Activated CD8-positive, alpha-beta memory T cell treated with anti-CD3 and anti-CD28 coated beads, Interleukin-2, amount 50 U/mL, for 24 hours (primary cell): ENCODE data around the gene ANKZF1.

Experiments
- DNase-seq: peaks from one replicate; pipeline ENCODE4 v3.0.0-alpha.2; 2020; ENCODE audit errors: extremely low read depth

Gene ANKZF1

DNA sequence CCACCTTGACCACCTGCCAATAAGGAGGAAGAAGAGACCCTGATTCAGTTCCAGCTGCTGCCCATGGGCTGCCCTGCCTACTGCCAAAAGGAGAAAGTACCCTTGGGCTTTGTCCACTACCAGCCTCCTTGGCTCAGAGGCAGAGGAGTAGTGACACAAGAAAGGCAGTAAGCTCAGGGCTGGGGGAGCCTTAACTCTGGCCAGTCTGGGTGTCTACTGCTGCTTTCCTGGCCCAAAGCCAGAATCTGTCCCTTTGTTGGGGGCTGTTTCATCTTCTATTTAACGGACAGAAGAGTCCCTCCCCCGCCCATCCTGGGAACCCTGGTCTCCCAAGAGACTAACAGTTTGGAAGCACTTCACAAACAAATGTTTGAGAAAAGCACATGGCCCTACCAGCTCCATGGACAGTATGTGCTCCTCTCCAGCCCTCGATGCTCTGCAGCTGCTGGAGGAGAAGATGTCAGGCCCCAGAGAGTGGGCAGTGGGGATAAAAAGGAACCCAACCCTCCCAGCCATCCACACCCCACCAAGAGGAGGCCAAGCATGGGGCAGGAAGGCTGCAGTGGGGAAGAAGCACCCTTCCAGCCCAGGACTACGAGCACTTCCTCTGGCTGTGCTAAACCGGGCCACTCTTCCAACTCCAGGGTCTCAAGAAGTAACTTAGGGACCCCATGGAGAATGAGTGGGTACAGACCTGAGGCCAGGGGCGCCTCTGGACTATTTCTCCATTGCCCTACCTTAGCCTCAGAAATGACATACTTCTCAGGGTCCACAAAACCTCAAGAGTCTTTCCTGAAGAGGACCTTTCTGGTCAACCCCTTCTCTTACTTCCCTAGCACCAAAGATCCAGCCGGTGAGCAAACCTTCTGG is 1.3 kb upstream of the ANKZF1 start:
- no peak for DNase-seq

DNA sequence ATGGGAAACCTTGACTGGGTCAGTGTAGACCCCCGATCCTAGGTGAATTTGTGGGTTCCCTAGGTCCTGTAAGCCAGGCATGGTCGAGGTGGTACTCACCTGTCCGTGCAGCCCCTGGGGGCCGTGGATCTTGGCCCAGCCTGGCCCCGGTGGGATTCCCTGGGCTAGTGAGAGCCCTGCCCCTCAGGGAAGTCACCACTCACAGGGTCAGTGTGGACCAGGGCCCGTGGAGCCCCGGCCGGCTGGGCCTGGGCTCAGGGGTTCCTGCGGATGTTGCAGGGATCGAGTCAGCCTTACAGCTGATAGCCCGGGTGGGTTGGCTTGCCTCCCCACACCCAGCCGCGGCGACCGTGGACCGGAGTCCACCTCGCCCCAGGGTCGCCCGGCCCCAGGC is 698 bp upstream of the ANKZF1 start:
- DNase-seq, result no peak

DNA sequence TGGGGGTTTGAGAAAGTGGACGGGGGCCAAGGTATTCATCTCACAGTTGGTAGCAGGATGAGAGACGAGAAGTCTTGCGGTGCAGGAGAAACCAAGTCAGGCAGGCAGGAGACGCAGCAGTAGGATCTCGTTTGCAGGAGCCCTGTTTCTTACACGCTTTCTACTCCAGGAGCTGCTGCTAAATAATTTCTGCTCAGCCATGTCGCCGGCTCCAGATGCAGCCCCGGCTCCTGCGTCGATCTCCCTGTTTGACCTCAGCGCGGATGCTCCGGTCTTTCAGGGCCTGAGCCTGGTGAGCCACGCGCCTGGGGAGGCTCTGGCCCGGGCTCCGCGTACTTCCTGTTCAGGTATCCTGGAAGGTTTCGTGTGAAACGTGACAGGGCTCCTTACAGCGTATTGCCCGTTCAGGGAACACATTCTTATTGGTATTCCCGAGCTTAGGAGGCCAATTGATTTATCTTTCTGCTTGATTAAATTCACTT is 494 bp downstream of the ANKZF1 start:
- no peak for DNase-seq

DNA sequence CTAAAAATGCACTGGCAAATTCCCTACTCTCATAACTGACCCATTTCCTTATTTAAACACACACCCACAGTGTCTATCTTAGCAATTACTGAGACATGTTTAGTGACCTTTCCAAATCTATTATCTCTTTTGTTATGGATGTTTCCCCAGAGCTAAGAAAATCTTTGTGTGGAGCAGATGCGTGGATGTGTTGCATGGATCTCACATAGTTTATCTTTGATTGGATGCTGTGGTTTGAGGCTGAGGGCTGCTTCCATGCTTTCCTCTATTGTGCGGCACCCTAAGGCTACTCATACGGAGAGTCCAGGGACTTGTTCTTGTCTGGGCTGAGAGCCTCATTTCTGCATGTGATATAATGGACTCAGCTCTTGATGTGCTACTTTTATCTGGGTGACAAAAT is 4.7 kb downstream of the ANKZF1 start:
- no peak for DNase-seq

DNA sequence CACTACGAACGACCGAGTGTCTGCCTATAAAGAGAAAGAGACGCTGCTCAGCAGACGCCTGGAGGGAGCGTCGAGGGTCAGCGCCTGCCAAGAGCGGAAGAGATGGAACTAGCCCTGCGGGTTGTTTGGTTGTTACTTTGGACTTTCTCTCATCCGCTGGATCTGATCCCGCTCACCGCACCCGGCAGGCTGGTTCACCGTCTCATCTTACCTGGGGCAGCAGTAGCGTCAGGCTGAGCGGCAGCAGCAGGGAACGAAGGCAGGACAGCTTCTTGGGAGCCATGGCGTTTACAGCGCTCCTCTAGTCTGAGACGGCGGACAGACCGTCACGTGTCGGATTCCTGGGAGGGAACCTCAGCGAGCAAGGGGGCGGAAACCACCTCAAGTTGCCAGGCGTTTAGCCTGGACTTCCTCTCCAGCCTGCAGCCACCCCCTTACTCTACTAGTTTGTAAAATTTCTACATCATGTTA is 13.7 kb downstream of the ANKZF1 start:
- DNase-seq, result no peak

DNA sequence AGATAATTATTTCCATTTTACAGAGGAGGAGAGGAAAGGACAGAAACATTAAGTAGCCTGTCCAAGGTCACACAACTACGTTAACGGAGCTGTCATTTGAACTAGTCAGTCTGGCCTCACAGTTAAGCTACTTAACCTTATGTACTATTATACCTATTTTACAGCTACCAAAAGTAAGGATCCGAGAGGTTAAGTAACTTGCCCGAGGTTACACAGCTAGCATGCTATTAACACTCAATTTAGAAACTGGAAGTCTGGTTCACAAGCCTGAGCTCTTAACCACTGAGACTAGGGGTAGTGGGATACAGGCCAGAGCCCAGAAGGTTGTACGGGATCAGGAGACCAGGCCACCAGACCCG is 15.2 kb downstream of the ANKZF1 start:
- no peak for DNase-seq

DNA sequence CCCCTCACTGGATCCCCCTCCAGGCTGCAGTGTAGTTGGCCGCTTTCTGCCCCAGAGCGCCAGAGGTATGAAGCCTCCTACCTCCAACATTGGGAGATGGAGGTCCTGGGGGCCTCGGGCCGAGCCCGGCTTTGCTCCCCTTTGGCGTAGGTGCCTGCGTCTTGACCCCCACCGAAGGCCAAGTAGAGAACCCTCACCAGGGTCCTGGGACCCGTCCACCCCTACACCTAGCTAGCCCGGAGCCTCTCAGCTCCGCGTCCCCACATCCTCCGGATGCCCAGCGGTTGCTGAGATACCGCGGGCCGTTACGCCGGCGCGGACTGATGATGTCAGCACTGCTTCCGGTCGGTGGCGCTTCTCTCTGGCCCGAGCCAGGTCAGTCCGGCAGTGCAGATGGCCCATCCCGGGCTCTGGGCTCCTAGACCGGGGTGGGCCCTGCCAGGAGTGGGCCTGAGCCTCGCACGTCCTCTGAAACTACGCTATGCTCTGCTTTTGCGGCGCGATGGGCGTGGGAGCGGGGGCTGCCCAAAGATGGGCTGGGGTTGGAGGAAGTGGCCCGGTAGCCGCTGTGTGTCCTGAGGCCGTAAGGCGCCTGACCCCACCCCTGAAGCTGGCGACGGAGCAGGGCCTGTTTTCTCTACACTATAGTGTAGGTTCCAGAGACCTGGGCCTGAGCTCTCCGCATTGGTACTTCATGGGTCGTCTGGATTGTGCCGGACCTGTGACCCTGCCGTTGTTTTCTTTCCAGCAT is 15.7 kb downstream of the ANKZF1 start, which contains the start of the genes GLB1L and STK16:
Gene GLB1L (minus strand): TSS at position 297 of the 751 bp plus-strand sequence. CDS start 1,871 bp downstream, outside the sequence.
Gene STK16 (plus strand): TSS at position 332 of the 751 bp plus-strand sequence. CDS start 521 bp downstream, outside the sequence.
- DNase-seq, result peak; percentile 79

DNA sequence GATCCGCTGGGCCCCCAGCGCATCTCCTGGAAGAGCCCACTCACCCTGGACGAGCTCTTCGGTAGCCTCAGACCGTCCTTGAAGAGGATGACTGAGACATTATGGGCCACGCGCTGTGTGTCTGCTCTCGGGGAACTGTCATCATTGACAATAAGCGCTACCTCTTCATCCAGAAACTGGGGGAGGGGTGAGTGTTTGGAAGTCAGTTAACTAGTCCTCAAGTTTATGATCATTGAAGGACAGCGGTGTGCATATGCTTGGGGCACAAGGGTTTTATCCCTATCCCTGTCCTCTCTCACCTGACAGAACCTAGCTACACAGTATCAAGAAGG is 16.3 kb downstream of the ANKZF1 start:
- no peak for DNase-seq

DNA sequence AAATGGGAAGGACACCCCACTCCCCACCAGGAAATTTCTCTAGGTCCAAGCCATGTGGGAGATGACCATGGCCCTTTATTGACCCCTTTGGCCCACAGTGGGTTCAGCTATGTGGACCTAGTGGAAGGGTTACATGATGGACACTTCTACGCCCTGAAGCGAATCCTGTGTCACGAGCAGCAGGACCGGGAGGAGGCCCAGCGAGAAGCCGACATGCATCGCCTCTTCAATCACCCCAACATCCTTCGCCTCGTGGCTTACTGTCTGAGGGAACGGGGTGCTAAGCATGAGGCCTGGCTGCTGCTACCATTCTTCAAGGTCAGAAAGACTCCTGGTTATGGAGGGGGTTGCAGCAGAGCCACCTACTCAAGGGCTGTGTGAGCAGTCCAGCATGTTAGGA is 17.0 kb downstream of the ANKZF1 start:
- no peak for DNase-seq

DNA sequence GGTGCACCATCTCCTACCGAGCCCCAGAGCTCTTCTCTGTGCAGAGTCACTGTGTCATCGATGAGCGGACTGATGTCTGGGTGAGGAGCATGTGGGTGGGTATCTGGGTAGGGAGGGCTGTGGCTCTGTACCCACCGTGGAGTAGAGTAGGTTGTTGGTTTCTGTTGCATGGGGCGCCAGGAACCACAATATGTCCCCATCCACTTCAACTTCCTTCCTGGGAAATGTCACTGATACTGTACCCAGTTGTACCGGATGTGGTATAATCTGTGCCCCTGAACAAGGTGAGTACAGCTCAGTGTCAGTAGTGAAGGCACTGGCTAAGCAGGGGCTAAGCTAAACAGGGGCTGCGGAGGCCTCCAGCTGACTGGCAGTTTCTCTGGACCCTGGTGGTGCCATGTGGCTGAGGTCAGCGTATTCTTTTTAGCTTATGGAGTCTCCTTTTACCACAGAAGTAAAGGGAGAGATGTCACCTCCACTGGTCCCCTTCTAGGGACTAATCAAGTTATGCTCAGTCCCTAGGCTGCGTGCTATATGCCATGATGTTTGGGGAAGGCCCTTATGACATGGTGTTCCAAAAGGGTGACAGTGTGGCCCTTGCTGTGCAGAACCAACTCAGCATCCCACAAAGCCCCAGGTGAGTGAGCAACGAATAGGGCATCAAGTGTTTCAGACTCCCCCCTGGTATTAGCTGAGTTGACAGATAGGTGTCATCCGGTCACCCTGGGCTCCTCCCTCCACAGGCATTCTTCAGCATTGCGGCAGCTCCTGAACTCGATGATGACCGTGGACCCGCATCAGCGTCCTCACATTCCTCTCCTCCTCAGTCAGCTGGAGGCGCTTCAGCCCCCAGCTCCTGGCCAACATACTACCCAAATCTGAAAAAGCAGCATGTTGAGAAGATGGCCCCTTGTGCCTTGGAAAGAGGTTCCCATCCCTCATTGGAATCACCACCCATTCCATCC is 18.4 kb downstream of the ANKZF1 start:
- DNase-seq, result no peak

DNA sequence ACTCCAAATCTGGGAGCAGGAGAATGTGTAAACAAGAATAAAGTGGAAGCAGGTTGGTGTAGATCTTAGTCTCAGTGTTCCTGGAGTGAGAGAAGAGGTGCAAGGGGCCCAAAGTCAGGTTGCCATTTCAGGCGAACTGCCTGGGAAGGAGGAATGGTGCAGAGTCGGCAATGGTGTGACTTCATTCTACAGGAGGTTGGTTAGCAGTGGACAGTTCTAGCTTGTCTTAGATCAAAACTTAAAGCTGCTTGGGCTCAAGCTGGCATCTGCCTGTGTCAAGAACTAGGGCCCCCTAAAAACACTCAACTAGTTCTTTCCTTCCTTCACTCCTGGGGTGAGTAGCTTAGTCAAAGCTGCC is 19.2 kb downstream of the ANKZF1 start:
- DNase-seq, result no peak

DNA sequence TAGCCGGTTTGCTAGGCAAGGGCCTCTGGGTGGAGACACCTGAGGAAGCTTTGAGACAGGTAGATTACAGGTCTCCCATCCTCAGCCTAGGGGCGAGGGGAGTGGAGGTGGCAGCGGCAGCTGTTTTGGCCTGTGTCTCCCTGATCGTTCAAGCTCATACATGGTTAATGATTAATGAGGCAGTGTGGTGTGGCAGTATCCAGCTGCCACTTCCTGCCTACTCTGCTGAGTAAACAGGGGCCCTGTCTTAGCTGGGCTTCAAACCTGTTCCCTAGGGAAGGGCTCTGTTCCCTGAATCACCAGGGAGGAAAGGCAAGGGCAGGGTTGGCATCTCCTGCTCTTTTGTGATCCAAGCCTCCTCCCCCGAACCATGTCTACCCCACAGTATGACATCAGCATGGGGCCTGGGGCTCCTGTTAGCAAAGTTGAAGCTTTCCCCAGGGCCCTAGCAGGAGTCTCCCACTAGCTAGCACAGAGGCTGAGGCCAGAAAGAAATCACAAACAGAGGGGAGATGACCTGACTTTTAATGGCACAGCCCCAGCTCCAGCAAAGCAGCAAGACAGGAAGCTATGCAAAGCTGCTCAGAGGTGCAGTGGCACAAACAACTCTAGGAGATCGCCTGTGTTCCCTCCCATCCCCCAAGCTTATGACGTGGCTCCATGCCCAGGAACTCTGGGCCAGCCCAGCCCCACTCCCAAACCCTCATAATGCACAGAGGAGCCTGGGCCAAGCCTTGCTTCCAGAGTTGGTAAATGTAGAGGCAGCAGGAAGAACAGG is 19.8 kb downstream of the ANKZF1 start:
- DNase-seq, result no peak

DNA sequence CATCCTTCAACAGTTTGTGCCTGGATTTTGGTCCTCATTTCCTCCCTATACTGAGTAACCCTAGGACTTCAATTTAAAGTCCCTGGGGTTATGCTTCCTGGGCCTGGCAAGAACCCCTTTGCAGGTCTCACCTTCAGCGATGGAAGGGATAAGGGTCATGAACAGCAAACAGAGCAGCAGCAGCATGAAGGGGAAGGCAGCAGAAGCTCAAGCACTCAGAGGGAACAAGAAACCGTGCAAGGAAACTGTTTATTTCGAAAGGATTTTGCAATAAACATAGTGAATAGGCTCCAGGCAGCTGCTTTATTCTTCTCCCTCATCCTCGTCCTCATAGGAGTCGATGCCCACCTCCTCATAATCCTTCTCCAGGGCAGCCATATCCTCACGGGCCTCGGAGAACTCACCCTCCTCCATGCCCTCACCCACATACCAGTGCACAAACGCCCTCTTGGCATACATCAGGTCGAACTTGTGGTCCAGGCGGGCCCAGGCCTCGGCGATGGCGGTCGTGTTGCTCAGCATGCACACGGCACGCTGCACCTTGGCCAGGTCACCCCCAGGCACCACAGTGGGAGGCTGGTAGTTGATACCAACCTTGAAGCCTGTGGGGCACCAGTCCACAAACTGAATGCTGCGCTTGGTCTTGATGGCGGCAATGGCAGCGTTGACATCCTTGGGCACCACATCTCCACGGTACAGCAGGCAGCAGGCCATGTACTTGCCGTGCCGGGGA is 20.6 kb downstream of the ANKZF1 start:
- DNase-seq, result no peak

DNA sequence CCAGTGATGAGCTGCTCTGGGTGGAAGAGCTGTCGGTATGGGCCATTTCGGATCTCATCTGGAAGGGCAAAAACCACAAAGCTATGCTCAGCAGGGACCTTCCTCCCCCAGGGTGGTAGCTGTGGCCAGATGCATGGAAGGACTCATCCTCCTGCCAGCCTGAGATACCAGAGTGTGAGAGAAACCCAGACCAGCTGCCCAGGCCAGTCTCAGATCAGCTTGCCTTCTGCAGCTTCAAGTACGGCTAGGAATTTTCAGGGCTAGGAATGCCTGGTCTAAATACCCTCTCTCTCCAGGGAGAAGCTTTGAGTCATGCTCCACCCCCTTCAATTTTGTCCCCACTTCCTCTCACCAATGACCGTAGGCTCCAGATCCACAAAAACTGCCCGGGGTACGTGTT is 22.1 kb downstream of the ANKZF1 start:
- DNase-seq, result no peak

DNA sequence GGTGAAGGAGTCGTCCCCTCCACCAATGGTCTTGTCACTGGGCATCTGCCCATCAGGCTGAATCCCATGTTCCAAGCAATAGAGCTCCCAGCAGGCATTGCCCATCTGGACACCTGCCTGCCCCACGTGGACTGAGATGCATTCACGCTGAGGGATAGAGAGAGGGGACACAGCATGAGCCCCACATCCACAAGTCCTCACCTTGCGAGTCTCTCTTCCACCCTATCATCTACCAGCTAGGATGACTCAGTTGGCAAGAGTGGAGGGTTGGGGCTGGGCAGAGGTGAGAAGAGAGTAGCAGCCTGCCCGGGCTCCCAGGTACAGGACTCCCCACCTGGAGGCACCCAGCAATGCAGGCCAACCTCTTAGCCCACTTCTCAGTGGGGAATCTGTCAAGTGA is 22.5 kb downstream of the ANKZF1 start:
- no peak for DNase-seq

DNA sequence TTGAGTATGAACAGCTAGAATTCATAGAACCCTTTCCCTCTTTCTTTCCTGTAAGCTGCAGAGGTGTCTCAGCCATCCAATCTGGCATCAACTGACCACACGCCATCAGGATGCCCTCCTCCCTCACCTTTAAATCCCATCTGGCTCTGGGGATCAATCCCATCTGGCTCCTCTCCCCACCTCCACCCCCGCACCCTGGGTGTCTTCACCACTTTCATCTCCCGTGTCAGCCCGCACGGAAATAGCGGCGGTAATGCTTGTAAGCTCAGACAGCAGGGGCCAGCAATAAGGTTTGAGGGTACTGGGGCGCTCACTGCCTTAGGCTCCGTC is 22.9 kb downstream of the ANKZF1 start:
- no peak for DNase-seq

DNA sequence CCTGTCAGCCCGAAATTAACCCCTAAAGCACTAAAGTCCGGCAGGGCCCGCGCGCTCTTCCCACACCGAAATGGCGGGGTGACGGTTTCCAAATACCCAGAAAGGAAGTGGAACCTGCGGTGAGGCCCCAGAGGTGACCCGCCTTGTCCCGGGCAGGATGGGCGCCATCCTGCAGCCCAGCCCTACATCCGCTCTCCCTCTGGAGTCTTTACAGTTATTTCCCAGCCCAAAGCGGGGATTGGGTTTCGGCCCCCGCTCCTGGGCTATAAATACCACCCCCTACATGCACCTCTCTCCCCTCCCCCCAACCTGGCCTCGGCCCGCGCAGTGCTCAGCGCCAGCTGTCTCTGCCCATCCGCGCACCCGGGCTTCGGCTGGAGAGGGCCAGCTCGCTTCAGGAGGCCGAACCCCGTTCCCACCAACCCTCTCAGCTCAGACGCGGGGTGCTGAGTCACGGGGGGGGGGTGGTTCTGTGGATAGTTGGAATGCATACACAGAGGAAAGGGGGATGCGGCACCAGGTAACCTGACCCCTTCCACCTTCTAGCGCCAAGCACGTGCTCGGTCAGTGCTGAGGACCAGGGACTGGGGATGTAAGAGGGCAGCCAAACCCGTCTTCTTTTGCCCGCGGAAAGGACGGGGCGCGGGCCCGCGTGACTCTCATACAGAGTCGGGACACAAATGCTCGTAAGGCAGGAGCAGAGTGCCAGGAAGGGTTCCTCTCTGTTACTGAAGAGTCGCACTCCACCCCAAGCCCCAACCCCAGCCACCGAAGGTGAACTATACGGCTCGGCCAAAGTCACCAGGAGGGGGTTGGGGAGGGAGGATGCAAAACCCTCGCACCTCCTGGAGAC is 23.5 kb downstream of the ANKZF1 start, which contains the start of gene TUBA4B:
Gene TUBA4B (plus strand): TSS at position 344 of the 853 bp plus-strand sequence. CDS start 165 bp downstream, at position 509.
- no peak for DNase-seq

DNA sequence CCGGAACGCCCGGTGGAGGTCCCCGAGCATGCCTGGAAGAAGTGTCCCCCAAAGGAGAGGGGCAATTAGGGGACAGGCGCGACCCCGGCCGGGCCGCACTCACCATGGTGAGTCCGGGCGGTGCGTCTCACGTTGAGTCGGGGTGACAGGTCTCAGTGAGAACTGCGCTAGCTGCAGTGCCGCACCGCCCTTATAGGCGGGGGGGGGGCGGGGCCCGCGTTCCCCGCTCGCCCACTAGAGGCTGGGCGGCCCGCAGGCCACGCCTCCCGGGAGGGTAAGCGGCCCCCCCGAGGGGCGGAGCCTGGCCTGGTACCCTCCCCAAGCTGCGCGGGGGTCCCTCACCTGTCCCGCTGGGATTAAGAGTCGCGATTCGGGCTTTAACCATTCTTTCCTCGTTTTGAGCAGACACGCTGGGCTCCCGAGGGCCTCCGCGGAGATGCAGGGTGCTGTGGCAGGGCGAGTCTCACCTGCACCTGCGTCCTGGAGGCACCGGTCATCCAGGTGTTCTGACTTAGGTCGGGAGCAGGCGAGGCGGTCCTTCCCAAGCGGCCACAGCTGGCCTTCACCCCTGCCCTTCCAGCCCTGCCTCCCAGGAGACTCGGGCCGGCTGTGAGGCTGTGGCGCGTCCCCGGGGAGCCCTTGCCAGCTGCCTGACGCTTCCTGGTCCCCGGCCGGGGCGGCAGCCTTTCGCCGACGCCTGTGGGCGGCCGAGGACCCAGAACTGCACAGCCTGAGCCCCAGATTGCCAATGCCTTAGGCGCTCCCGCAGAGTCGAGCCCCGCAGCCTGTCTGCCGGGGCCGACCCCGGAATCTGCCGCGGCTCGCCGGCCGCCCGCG is 24.4 kb downstream of the ANKZF1 start, which contains the start of gene TUBA4A:
Gene TUBA4A (minus strand): TSS at position 166 of the 837 bp plus-strand sequence. CDS start 60 bp downstream, at position 106.
- peak; percentile 68 for DNase-seq
